BLaER1 (cell line): ENCODE data around the gene GPLD1.

Experiments
- H3K27ac ChIP-seq: shearing (Covaris generic); formaldehyde crosslinking; 2 replicates; pipeline ENCODE4 v1.8.1; 2022
- H3K27me3 ChIP-seq: shearing (Covaris generic); formaldehyde crosslinking; 2 replicates; pipeline ENCODE4 v1.8.1; 2022
- H3K36me3 ChIP-seq: shearing (Covaris generic); formaldehyde crosslinking; 2 replicates; pipeline ENCODE4 v1.8.1; 2022
- H3K4me1 ChIP-seq: shearing (Covaris generic); formaldehyde crosslinking; 2 replicates; pipeline ENCODE4 v1.8.1; 2022
- H3K4me2 ChIP-seq: shearing (Covaris generic); formaldehyde crosslinking; 2 replicates; pipeline ENCODE4 v1.8.1; 2022
- H3K4me3 ChIP-seq: shearing (Covaris generic); formaldehyde crosslinking; 2 replicates; pipeline ENCODE4 v1.8.1; 2022
- H3K9ac ChIP-seq: shearing (Covaris generic); formaldehyde crosslinking; 2 replicates; pipeline ENCODE4 v1.8.1; 2022
- H3K9me3 ChIP-seq: shearing (Covaris generic); formaldehyde crosslinking; 2 replicates; pipeline ENCODE4 v1.8.1; 2022
- H4K20me1 ChIP-seq: shearing (Covaris generic); formaldehyde crosslinking; 2 replicates; pipeline ENCODE4 v1.8.1; 2022
- Cebpa-rat ChIP-seq: shearing (Covaris generic); IDR thresholded peaks from 2 replicates; pipeline ENCODE4 v1.8.1; 2022

The GPLD1 gene

DNA sequence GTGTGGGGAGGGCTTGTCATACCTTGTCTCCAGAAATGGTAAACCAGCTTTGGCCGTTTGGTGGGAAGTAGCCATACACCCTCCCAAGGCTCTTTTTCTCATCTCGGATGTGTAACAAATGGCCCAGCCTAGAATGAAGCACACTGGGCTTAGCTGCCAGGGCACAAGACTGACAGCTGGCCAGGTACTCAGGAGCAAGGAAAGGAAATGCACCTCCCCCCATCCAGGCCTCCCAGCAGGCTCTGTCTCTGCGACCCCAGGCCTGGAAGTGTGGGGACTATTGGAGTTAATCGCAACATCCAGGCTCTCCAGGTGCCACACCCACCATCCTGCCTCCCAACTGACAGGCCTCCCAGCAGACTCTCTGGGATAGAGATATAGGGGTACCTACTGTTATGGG is 43.7 kb downstream of the GPLD1 start:
- Histone ChIP-seq H3K27me3 (no peaks in the 10 kb centered on the region), H3K9me3 (no peaks in the 10 kb centered on the region), H3K27ac (no peak overlapping the region), H3K4me2 (no peak overlapping the region), H3K36me3 (no peaks in the 10 kb centered on the region), H4K20me1 (no peaks in the 10 kb centered on the region), H3K4me3 (no peak overlapping the region), H3K9ac (no peak overlapping the region), H3K4me1 (no peaks in the 10 kb centered on the region)
- TF ChIP-seq Cebpa-rat = no peak

DNA sequence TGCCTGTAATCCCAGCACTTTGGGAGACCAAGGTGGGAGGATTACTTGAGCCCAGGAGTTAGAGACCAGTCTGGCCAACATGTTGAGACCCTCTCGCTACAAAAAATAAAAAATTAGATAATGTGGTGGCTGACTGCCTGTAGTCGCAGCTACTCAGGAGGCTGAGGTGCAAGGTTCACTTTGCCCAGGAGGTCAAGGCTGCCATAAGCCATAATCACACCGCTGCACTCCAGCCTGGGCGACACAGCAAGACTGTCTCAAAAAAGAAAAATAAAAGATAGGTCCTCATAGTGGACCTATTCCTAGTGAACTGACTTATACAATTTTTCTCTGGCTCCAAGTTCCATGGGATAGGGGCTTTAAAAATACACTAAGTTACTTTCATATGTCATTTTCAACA is 44.8 kb downstream of the GPLD1 start:
- Histone ChIP-seq H3K4me1 (peaks cover 6% of the 10 kb centered on the region; the same call in 1 of the 2 replicates), H3K27me3 (no peaks in the 10 kb centered on the region), H3K9me3 (no peaks in the 10 kb centered on the region), H3K36me3 (no peaks in the 10 kb centered on the region), H4K20me1 (no peaks in the 10 kb centered on the region), H3K4me2 (no peak overlapping the region), H3K9ac (no peak overlapping the region), H3K4me3 (no peak overlapping the region), H3K27ac (no peak overlapping the region)
- no peak for TF ChIP-seq Cebpa-rat

DNA sequence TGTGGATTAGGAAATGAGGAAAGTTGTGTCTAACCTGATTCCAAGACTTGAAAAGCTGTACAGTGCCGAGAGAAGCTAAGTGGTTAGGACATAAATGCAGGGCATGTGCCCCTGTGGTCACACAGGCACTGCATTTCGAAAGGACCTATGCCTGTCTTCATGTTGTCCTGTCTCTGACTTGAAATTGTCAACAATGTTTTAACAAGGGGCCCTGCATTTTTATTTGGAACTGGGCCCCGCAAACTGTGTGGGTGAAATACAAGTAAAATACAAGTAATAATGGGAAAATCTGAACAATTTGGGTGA is 47.8 kb downstream of the GPLD1 start:
- Histone ChIP-seq H4K20me1 (no peaks in the 10 kb centered on the region), H3K4me3 (no peak overlapping the region), H3K36me3 (no peaks in the 10 kb centered on the region), H3K9me3 (no peaks in the 10 kb centered on the region), H3K9ac (no peak overlapping the region), H3K4me2 (no peak overlapping the region), H3K4me1 (peaks cover 7% of the 10 kb centered on the region; the same call in 1 of the 2 replicates), H3K27ac (no peak overlapping the region), H3K27me3 (no peaks in the 10 kb centered on the region)
- TF ChIP-seq Cebpa-rat = no peak

DNA sequence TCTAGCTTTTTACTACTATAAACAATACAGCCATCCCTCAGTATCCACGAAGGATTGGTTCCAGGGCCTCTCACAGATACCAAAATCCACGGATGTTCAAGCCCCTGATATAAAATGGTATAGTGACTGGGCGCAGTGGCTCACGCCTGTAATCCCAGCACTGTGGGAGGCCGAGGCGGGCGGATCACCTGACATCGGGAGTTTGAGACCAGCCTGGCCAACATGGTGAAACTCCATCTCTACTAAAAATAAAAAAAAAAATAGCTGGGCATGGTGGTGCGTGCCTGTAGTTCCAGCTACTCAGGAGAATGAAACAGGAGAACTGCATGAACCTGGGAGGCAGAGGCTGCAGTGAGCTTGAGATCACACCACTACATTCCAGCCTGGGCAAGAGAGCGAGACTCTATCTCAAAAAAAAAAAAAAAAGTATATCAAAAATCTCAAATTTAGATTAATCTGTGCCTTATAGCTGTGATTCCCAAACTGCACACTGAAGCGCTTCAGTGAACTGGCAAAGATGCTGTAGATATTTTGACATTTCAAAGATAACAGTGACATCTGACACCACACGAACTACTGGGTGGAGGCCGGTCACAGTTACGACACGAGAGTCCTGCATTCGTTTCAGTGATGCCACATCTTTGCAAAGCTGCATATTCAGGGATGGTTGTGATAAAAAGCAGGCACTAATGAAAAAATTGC is 48.3 kb downstream of the GPLD1 start:
- no peaks in the 10 kb centered on the region for H4K20me1 ChIP-seq
- H3K4me3 ChIP-seq = no peak overlapping the region
- no peaks in the 10 kb centered on the region for H3K36me3 ChIP-seq
- H3K27ac ChIP-seq = no peak overlapping the region
- no peak for TF ChIP-seq Cebpa-rat
- no peaks in the 10 kb centered on the region for H3K27me3 ChIP-seq
- H3K9me3 ChIP-seq = no peaks in the 10 kb centered on the region
- H3K4me2 ChIP-seq = no peak overlapping the region
- H3K9ac ChIP-seq = no peak overlapping the region
- H3K4me1 ChIP-seq = peaks cover 7% of the 10 kb centered on the region; the same call in 1 of the 2 replicates

DNA sequence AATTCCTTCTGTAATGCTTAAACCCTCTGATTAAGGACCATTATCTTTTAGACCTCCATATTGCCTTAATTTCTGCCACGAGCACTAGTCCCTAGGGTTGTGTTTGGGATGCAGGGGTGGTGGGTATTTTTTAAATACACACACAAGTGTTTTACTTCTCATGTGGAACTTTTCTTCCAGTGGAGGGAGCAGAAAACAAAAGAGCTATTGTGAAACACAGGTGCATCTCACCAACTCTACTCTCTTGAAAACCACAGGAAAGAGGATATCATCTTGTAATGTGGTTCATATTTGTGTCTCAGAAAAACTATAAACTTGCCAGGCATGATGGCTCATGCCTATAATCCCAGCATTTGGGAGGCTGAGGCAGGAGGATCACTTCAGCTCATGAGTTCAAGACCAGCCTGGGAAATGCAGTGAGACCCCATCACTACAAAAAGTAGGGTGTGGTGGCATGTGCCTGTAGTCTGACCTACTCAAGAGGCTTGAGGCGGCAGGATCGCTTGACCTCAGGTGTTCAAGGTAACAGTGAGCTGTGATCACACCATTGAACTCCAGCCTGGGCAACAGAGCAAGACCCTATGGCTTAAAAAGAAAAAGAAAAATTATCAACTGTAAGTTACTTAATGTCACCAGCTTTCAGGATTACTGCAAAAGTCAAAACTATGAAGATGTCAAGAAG is 49.4 kb downstream of the GPLD1 start:
- H3K4me2 ChIP-seq = no peak overlapping the region; the same call in 1 of the 2 replicates
- peaks cover 7% of the 10 kb centered on the region; the same call in 1 of the 2 replicates for H3K4me1 ChIP-seq
- no peak for TF ChIP-seq Cebpa-rat
- no peaks in the 10 kb centered on the region for H3K9me3 ChIP-seq
- no peaks in the 10 kb centered on the region for H3K36me3 ChIP-seq
- H3K27me3 ChIP-seq = no peaks in the 10 kb centered on the region
- no peak overlapping the region for H3K4me3 ChIP-seq
- H3K27ac ChIP-seq = no peak overlapping the region
- H3K9ac ChIP-seq = no peak overlapping the region
- no peaks in the 10 kb centered on the region for H4K20me1 ChIP-seq

DNA sequence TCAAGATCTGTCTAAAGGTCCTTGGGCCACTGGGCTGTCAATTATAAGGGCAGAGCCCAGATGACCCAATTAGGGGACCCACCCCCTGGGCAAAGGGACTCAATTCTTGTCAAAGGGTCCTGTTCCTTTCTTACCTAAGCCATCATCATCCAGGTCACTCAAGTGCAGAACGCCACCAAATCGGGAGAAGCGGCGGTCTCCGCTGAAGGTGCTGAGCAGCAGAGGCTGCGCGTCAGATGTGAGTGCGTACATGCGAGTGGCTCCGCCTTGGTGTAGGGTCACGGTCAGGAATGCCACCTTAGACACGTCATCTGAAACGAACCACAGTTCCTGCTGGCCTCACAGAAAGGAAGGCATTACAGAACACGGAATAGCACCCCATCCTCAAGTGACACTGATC is 52.4 kb downstream of the GPLD1 start:
- Histone ChIP-seq H3K9me3 (no peaks in the 10 kb centered on the region), H3K9ac (no peak overlapping the region), H4K20me1 (no peaks in the 10 kb centered on the region), H3K27me3 (no peaks in the 10 kb centered on the region), H3K4me1 (peaks cover 7% of the 10 kb centered on the region; the same call in 1 of the 2 replicates), H3K4me3 (no peak overlapping the region), H3K36me3 (0 out of 2 replicates have a peak, but pooled peaks cover 4% of the 10 kb centered on the region), H3K4me2 (no peak overlapping the region), H3K27ac (no peak overlapping the region)
- TF ChIP-seq Cebpa-rat = no peak

DNA sequence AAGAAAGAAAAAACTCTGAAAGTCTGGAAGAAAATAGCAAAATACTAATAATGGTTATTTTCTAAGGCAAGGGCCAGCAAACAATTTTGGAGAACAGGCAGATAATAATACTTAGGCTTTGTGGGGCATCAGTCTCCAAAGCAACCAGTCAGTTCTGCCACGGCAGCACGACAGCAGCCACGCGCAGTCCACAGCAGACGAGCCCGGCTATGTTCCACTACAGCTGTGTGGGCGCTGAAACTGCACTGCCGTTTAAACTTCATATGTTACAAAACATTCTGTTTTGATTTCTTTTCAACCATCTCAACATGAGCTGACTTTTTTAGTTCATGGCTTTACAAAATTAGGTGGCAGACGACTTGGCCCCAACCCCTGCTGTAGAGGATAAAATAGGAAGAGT is 56.8 kb downstream of the GPLD1 start:
- no peak overlapping the region for H3K4me2 ChIP-seq
- H3K4me1 ChIP-seq = no peaks in the 10 kb centered on the region
- H3K36me3 ChIP-seq = peaks cover 12% of the 10 kb centered on the region
- no peak overlapping the region for H3K9ac ChIP-seq
- no peak for TF ChIP-seq Cebpa-rat
- no peaks in the 10 kb centered on the region for H3K9me3 ChIP-seq
- H4K20me1 ChIP-seq = no peaks in the 10 kb centered on the region
- H3K27me3 ChIP-seq = no peaks in the 10 kb centered on the region
- no peak overlapping the region for H3K27ac ChIP-seq
- H3K4me3 ChIP-seq = no peak overlapping the region

DNA sequence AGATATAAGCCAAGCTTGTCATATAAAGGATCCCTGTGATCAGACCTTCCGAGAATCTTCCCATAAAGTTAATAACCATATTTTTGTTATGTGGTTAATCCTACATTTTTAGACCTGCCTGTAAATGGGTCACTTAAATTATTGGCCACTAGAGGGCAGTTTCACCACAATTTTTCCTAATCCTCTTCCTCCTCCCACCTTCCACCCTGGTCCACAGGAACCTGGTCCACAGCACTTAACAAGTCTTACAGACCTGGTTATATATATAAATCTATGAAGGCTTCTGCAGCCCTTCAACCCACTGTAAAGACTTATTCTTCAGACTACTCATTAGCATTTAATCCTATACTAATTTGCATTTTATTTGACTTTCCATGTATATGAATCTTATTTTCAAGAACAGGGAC is 58.3 kb downstream of the GPLD1 start:
- H3K4me1 ChIP-seq = no peaks in the 10 kb centered on the region
- H3K27ac ChIP-seq = no peak overlapping the region
- H4K20me1 ChIP-seq = no peaks in the 10 kb centered on the region
- TF ChIP-seq Cebpa-rat = no peak
- H3K4me2 ChIP-seq = no peak overlapping the region
- H3K27me3 ChIP-seq = no peaks in the 10 kb centered on the region
- peaks cover 18% of the 10 kb centered on the region for H3K36me3 ChIP-seq
- H3K4me3 ChIP-seq = no peak overlapping the region
- no peak overlapping the region for H3K9ac ChIP-seq
- H3K9me3 ChIP-seq = no peaks in the 10 kb centered on the region

DNA sequence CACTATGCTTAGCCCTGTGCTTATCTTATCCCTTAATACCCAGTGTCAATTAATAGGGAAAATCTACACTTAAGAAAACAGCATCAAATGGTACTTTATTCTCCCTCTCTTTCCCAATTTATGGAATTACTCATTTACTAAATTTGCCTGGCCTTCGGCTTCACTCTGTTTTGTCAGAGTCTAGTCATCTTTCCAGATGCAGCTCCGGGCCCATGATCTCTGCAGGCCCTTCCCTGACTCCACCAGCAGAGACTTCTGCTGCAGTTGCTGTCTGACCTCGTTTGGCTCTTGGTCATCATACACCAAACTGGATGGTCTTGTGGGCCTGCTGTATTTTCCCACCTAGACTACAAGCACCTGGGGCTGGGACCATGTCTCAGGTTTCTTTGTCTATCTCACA is 59.3 kb downstream of the GPLD1 start:
- no peaks in the 10 kb centered on the region for H4K20me1 ChIP-seq
- no peak for TF ChIP-seq Cebpa-rat
- H3K9ac ChIP-seq = no peak overlapping the region
- H3K27me3 ChIP-seq = no peaks in the 10 kb centered on the region
- no peak overlapping the region for H3K4me3 ChIP-seq
- no peak overlapping the region for H3K4me2 ChIP-seq
- peaks cover 19% of the 10 kb centered on the region for H3K36me3 ChIP-seq
- no peaks in the 10 kb centered on the region for H3K4me1 ChIP-seq
- no peaks in the 10 kb centered on the region for H3K9me3 ChIP-seq
- no peak overlapping the region for H3K27ac ChIP-seq

DNA sequence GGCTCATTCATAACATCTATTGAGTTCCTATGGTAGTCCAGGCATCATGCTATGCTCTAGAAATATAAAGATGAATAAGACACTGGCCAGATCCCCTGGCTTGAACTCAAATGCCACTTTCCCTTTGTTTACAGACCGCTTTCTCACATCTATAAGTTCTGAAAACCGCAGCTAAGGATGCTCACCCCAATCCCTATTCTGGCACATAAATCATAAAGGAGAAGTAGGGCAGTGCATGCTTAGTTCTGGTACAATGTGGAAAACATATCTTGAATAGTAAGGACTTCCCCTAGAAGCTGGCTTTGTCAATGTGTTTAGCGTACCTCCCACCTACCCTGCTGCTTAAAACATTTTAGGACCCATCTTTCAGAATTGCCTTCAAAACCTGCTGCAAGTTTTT is 60.2 kb downstream of the GPLD1 start:
- no peak for TF ChIP-seq Cebpa-rat
- H3K27ac ChIP-seq = no peak overlapping the region

More for the DNA sequence above, 60.2 kb downstream of the GPLD1 start:
- H3K9ac ChIP-seq = no peak overlapping the region
- H3K27me3 ChIP-seq = no peaks in the 10 kb centered on the region
- H3K4me3 ChIP-seq = no peak overlapping the region
- H3K36me3 ChIP-seq = peaks cover 29% of the 10 kb centered on the region
- no peaks in the 10 kb centered on the region for H3K4me1 ChIP-seq
- no peak overlapping the region for H3K4me2 ChIP-seq
- no peaks in the 10 kb centered on the region for H3K9me3 ChIP-seq
- H4K20me1 ChIP-seq = no peaks in the 10 kb centered on the region
